ENCODE measurements around the gene ZNF521. TPM values are rescaled to one million over a fixed set of nuclear protein-coding genes. Genes with fewer than 3 reads are reported as not detected.

Gene ZNF521
- total RNA-seq, 2 donors from 2014 or later, result 12.7 to 41.5 TPM

DNA sequence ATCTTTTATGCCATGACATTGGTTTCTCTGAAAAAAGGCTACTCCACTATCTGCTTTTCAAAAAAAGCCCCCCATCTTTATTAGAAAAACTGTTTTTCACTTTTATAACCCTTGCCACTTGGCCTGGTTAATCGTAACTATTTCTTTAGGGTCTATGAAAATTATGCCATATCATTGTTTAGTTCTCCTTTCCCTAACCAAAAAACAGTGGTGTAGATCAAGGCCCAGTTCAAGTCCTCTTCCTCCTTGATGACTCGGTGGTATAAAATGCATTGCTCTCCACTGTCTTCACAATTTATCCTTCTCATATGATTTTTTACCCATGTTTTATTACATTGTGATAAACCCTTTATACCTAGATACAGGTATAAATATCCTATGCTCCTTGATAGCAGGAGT is 205.5 kb downstream of the ZNF521 start:
- H3K27ac ChIP-seq, result no peak overlapping the region
- H3K27me3 ChIP-seq (replicated peaks; ENCODE audit: insufficient read depth), result no peaks in the 10 kb centered on the region
- intact Hi-C loops (cut with DNase I), result no loop called here
- H3K36me3 ChIP-seq, result no peaks in the 10 kb centered on the region
- 96% methylated on average over 2 of the region's 2 CpGs for WGBS
- TF ChIP-seq POLR2AphosphoS5 (IDR thresholded peaks at IDR 0.05) (no peak), POLR2A (IDR thresholded peaks at IDR 0.05) (no peak)
- TF ChIP-seq, protein P1, sequence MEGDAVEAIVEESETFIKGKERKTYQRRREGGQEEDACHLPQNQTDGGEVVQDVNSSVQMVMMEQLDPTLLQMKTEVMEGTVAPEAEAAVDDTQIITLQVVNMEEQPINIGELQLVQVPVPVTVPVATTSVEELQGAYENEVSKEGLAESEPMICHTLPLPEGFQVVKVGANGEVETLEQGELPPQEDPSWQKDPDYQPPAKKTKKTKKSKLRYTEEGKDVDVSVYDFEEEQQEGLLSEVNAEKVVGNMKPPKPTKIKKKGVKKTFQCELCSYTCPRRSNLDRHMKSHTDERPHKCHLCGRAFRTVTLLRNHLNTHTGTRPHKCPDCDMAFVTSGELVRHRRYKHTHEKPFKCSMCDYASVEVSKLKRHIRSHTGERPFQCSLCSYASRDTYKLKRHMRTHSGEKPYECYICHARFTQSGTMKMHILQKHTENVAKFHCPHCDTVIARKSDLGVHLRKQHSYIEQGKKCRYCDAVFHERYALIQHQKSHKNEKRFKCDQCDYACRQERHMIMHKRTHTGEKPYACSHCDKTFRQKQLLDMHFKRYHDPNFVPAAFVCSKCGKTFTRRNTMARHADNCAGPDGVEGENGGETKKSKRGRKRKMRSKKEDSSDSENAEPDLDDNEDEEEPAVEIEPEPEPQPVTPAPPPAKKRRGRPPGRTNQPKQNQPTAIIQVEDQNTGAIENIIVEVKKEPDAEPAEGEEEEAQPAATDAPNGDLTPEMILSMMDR (IDR thresholded peaks at IDR 0.05), result no peak
- no peak for DNase-seq (ENCODE audit: low spot score)
- no peaks in the 10 kb centered on the region for H3K4me1 ChIP-seq (replicated peaks)
- H3K9me3 ChIP-seq, result no peaks in the 10 kb centered on the region
- H3K4me3 ChIP-seq, result no peak overlapping the region

DNA sequence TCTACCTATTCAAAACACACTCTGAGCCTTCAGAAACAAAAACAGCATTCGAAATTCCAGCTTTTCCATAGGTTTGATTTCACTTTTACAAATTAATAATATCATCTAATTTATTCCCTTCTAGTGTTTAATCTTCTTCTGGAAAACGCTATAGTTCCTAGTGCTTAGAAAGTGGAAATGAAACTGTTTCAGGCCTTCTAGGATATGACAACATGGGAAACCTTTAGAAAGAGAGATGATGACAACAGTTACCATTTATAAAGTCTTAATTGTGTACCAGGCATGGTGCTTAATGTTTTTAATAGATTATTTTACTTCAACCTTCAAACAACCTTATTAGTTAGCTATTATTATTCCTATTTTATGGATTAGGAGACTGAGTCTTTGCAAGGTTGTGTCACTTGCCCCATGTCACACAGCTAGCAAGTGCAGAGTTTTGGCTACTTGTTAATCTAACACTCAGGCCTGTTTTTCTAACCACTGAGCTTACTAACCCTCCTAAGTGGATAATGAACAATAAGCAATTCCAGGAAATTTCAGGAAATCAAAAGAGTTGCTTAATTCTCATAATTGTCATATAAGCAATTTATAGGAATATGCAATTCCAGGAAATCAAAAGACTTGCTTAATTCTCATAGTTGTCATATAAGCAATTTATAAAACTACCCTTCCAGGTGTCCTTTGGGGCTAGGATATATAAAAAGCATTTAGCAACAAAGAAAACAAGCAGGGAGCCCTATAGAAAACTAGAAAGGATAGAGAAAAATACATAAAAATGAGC is 206.0 kb downstream of the ZNF521 start:
- H3K36me3 ChIP-seq, result no peaks in the 10 kb centered on the region
- no peaks in the 10 kb centered on the region for H3K4me1 ChIP-seq (replicated peaks)
- DNase-seq (ENCODE audit: low spot score), result no peak
- TF ChIP-seq, protein P1 (IDR thresholded peaks at IDR 0.05), result no peak
- TF ChIP-seq POLR2AphosphoS5 (IDR thresholded peaks at IDR 0.05) (no peak), POLR2A (IDR thresholded peaks at IDR 0.05) (no peak)
- H3K27ac ChIP-seq, result no peak overlapping the region
- H3K4me3 ChIP-seq, result no peak overlapping the region
- intact Hi-C loops (cut with DNase I), result no loop called here
- H3K9me3 ChIP-seq, result no peaks in the 10 kb centered on the region
- 91% methylated on average over 2 of the region's 2 CpGs for WGBS
- no peaks in the 10 kb centered on the region for H3K27me3 ChIP-seq (replicated peaks; ENCODE audit: insufficient read depth)

DNA sequence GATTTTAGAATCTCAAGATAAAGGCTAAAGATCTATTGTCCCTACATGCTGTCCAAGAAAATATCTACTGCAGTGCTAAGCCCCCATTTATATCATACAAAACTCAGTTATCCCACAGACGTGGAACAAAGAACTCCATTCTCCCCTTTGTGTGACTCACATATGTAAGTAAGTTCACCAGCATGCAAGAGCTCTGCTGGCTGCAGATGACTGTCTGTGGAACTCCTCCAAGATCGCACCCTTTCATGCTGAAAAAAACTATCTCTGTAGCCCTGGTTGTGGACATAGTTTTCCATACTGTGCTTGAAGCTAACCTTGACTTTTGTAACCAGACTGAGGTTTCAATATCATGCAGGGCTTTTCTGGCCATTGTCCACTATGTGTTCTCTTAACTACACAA is 207.1 kb downstream of the ZNF521 start:
- H3K27me3 ChIP-seq (replicated peaks; ENCODE audit: insufficient read depth), result no peaks in the 10 kb centered on the region
- no peak overlapping the region for H3K4me3 ChIP-seq
- TF ChIP-seq, protein P1 (IDR thresholded peaks at IDR 0.05), result no peak
- no peak for TF ChIP-seq POLR2A (IDR thresholded peaks at IDR 0.05)
- TF ChIP-seq POLR2AphosphoS5 (IDR thresholded peaks at IDR 0.05), result no peak
- no peak for DNase-seq (ENCODE audit: low spot score)
- no peak overlapping the region for H3K27ac ChIP-seq
- no peaks in the 10 kb centered on the region for H3K4me1 ChIP-seq (replicated peaks)
- intact Hi-C loops (cut with DNase I), result no loop called here
- H3K36me3 ChIP-seq, result no peaks in the 10 kb centered on the region
- H3K9me3 ChIP-seq, result no peaks in the 10 kb centered on the region
- 52% methylated on average over 2 of the region's 2 CpGs for WGBS

DNA sequence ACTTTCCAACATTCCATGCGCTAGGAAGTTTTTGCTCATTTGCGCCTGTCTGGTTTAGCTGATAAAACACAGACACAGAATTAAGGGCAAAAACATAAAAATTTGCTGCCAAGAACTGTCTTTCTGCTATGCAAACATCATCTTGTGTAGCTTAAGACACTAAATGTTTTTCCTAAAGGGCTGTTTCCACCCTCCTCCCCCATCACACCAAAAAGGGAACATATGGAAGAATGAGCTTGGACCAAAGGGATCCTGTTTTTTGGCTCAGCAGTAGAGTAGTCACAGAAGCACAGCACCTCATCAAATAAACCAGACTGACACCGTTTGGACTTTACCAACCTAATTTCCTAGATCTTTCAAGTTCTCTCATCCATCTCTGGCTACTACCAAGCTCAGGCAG is 210.1 kb downstream of the ZNF521 start:
- TF ChIP-seq POLR2AphosphoS5 (IDR thresholded peaks at IDR 0.05) (no peak), POLR2A (IDR thresholded peaks at IDR 0.05) (no peak)
- TF ChIP-seq, protein P1 (IDR thresholded peaks at IDR 0.05), result no peak
- intact Hi-C loops (cut with DNase I), result no loop called here
- Histone ChIP-seq H3K27me3 (replicated peaks; ENCODE audit: insufficient read depth) (no peaks in the 10 kb centered on the region), H3K27ac (no peak overlapping the region), H3K4me3 (no peak overlapping the region), H3K9me3 (no peaks in the 10 kb centered on the region), H3K36me3 (no peaks in the 10 kb centered on the region), H3K4me1 (replicated peaks) (no peaks in the 10 kb centered on the region)
- no peak for DNase-seq (ENCODE audit: low spot score)
- WGBS, result 89% methylated on average over 3 of the region's 3 CpGs

- intact Hi-C loops (cut with DNase I), result no loop called here
- no peaks in the 10 kb centered on the region for H3K27me3 ChIP-seq (replicated peaks; ENCODE audit: insufficient read depth)
- H3K4me1 ChIP-seq (replicated peaks), result no peaks in the 10 kb centered on the region
- DNase-seq (ENCODE audit: low spot score), result no peak
- WGBS, result 63% methylated on average over 3 of the region's 3 CpGs
- no peak overlapping the region for H3K27ac ChIP-seq
- H3K4me3 ChIP-seq, result no peak overlapping the region
- no peaks in the 10 kb centered on the region for H3K36me3 ChIP-seq
- TF ChIP-seq POLR2AphosphoS5 (IDR thresholded peaks at IDR 0.05), result no peak
- TF ChIP-seq, protein P1 (IDR thresholded peaks at IDR 0.05), result no peak
- no peak for TF ChIP-seq POLR2A (IDR thresholded peaks at IDR 0.05)
- H3K9me3 ChIP-seq, result no peaks in the 10 kb centered on the region
Measured at GRCh38 chr18:25141399-25141798, 210.6 kb downstream of the ZNF521 start.
